PC-3 (cell line): ENCODE results near the gene SRSF2.

Experiments
- CTCF ChIP-seq: fragments of 300-600 bp; sonication (generic); conservative IDR thresholded peaks from 2 replicates; pipeline ENCODE4 v1.5.1; 2017; ENCODE audit warnings: antibody characterized with exemption, low read depth, mild to moderate bottlenecking, low read length
- EZH2 ChIP-seq: fragments of 300-600 bp; sonication (generic); IDR thresholded peaks from one replicate; pipeline ENCODE4 v1.6.1; 2017; ENCODE audit warnings: antibody characterized with exemption, mild to moderate bottlenecking, low read length; ENCODE audit not compliant: unreplicated experiment
- EZH2phosphoT487 ChIP-seq: fragments of 300-600 bp; sonication (generic); IDR thresholded peaks from 2 replicates; pipeline ENCODE4 v1.6.1; 2018; ENCODE audit warnings: mild to moderate bottlenecking, antibody characterized with exemption, low read length, borderline replicate concordance

DNA sequence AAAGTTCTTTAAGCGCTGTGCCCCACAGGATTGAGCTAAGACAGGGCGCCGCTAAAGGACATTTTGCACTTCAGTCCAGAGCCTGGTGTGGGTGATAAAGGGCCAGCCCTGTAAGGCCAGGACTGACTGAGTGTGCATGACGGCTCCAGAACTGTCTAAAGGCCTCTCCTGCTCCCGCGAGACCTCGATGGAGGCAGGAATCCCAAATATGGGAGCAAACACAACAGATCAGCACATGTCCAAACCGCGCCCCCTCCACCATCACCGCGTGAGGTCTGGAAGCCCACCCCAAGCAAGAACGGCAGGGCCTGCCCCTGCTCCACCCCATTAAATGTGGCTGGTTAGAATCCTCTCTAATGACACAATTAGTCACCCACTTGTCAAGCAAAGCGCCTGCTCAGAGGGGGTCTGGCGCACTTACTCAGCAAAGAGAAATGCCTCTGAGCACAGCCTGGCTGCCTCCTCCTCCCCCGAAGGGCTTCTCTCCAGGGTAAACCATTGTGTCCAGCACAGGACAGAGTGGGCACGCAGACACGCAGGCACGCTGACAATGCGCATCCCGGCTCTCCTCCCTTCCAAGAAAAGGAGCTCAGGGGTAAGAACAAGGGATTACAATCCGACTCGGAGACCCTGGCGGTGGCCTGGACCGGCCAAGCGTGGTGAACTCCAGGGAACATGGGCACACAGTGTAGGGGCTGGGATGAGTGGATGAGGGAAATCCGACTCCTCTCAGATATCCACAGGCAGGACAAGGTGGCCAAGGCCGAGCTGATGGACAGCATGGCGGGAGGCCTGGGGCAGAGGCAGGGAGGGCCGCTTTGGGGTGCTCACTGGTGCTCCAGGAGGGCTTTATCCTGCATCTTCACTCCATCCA lies 27.8 kb downstream of the SRSF2 start:
- TF ChIP-seq CTCF (no peak), EZH2 (no peak), EZH2phosphoT487 (no peak)
